NCI-H1694 (cell line): Measurements from ENCODE around the gene RSBN1L.

ENCODE experiments used
- DNase-seq: peaks from one replicate; lab custom pipeline; 2025; lab: John Stamatoyannopoulos, UW

Gene RSBN1L

DNA sequence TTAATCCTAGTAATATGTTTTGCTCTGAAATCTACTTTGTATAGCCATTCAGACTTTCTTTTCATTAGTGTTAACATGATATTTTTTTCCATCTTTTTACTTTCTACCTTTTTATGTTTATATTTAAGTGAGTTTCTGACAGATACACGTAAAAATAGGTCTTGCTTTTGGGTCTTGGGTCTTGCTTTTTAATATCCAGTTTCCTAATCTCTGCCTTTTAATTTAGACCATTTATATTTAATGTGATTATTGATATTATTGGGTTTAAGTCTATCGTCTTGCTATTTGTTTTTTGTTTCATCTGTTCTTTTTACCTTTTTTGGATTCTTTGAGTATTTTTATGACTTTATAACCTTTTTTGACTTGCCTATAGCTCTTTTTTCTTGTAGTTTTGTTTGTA lies 110.2 kb downstream of the RSBN1L start:
- no peak for DNase-seq

DNA sequence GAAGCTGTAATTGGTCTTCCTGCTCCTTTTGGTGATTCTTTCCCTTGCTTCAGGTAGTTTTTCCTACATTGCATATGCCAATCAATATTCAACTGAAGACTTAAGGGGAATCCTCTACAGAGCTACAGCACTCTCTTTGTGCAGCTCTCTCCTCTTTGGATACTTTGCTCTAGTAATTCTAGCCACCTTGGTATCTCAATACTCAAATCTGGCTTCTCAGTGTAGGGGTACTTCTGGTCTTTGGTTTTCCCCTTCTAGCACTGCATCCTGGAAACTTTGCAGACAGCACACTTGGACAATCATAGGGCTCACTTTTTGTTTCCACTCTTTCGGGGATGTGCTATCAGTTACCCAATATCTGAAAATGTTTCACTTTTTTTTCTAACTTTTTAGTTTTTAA lies 112.3 kb downstream of the RSBN1L start:
- DNase-seq = no peak

DNA sequence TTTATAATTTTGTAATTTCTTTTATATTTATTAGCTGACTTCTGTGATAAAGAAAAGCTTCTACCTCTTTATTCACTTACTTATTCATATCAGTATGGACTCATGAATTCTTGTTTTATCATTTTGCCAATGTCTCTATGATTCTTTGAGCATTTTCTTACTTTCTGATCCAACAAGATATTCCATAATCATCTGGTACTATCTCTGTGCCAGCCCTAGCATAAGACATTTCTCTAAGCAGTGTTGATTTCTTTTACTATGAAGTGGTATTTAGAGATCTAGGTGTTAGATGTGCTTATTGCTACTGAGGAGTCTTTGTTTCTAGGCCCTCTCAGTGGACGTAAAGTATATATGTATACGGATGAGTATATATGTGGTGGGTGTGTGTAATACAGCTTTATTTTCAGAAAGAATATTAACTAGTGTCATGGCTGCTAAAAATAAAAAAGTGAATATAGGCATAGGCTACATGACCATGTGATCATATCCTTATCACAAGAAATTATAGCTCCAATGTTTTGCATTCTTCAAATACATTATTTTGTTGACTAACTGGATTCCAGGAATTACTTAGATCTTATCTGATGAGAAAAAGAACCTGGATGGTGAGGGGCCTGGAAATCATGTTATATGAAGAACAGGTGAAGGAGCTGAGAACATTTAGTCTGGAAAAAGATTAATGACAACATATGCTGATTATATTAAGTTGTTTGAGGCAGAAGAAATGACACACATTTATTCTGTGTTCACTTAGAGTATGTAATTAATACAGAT lies 115.4 kb downstream of the RSBN1L start:
- no peak for DNase-seq

DNA sequence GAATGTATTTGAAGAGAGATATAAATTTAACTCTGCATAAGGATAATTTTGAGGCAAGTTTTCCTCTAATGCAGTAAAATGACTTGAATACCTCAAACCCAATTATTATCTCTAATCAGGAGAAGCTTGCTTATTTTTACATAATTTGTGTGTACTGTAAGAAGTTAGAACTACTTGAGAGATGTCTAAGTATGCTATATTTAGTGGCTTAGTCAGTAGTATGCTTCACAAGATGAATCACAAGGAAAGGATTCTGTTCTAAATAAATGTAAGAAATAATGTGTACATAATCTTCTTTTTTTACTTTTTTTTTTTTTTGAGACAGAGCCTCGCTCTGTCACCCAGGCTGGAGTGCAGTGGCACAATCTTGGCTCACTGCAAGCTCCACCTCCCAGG lies 116.0 kb downstream of the RSBN1L start:
- DNase-seq = no peak

DNA sequence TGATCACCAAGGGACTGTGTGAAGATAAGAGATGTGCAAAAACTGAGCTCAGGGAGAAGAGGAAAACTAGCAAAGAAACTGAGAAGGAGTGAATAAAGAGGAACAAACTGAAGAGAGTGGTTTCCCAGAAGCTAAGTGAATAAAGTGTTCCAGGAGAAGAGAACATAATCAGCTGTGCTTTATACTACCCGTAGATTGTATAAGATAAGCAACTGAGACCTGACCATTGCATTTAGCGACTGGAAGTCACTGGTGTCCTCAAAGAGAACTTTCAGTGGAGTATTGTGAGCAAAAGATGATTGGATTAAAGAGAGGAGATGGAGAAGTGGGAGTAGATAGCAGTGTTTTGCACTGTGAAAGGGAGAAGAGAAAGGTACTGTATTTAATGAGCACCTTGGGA lies 116.9 kb downstream of the RSBN1L start:
- DNase-seq = no peak

DNA sequence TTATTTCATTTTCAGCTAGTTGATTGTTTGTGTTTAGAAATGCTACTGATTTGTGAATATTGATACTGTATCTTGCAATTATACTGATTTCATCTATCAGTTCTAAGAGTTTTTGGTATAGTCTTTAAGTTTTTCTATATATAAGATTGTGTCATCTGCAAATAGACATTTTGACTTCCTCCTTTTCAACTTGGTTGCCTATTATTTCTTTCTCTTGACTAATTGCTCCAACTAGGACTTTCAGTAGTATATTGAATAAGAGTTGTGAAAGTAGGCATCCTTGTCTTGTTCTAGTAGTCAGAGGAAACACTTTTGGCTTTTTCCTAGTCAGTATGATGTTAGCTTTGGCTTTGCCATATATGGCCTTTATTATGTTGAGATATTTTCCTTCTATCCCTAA lies 122.8 kb downstream of the RSBN1L start:
- no peak for DNase-seq

DNA sequence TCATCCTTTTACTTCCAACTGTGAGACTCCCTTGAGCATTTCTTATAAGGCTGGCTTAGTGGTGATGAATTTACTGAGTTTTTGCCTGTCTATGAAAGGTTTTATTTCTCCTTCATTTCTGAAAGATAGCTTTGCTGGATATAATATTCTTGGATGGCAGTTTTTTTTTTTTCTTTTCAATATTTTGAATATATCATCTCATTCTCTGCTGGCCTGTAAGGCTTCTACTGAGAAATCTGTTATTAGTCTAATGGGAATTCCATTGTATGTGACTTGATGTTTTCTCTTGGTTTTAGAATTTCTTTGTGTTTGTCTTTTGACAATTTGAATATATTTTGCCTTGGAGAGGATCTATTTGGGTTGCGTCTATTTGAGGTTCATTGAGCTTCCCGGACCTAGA lies 124.7 kb downstream of the RSBN1L start:
- no peak for DNase-seq

DNA sequence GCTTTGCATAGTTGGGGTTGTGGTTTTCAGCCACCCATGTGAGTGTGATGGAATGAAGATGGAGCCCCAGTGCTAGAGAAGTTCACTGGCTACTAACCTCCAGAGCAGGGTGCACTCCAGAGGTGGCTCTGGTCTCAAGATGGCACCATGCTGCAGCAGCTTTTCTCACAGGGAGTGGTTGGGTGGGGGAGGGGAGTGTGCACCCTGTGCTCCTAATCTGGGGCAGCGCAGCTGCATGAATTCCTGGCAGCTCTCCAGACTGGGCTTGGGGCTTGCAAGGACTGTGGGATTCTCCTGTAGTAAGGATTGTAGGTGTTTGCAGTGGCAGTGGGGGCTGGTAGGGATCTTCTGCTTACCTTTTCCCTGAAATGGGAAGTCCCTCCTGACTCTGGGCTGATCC lies 126.0 kb downstream of the RSBN1L start:
- no peak for DNase-seq

DNA sequence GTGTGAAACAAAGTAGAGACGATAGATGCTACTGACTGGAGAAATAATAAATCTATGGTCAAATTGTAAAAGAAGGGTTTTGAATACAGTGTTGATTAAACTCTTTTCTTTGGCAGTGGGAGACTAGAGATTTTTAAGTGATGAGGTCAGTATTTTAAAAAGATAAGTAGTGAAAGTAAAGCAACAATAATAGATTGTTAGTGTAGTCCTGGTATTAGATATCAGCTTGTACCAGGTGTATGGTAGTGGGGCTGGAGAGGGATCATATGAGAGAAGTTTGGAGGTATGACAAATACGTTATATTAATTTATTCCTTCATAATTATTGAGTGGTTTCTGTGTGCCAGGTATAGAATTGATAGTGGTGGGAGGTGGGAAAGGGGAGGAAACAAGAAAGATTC lies 127.5 kb downstream of the RSBN1L start:
- DNase-seq = no peak

DNA sequence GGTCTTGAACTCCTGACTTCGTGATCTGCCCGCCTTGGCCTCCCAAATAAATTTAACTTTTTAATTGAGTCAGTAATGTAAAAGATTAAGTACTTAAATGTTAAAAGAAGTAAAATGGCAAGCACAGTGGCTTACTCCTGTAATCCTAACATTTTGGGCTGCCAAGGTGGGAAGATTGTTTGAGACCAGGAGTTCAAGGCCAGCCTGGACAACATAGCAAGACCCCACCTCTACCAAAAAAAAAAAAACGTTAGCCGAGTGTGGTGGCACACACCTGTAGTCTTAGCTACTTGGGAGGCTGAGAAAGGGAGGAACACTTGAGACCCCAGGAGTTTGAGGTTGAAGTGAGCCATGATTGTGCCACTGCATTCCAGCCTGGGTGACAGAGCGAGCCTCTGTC lies 128.4 kb downstream of the RSBN1L start:
- no peak for DNase-seq

DNA sequence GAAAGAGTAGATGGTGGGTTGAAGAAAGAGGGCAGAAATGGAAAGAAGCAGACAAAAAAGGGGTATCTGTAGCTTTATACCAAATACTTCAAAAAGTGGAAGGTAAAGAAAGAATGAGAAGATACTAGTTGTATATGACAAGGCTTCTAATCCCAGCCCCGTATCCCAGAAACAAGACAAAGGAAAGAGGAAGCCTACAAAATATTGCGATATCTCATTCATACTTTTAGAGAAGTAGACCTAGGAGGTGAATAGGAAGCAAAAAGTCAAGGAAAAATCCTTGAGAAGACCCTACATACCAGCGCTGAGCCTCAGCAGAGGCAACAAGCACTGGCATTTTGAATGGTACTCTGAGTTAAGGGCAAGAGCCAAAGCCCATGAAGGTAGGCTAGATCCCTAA lies 128.9 kb downstream of the RSBN1L start:
- DNase-seq = no peak

DNA sequence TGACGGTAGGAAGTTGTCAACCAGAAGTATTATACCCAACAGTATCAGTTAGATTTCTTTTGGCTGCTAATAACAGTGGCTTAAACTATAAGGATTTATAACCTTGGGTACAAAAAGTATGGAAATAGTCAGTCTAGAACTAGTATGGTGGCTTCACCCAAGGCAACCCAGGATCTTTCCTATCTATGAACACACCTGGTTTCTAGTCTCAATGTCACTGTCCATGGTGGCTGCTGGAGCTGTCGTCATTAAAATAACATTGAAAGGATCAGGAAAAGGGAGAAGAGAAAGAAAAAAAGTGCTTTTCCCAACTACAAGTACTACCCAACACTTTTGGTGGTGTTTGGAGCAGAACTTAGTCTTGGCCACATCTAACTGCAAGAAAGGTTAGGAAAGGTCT lies 130.0 kb downstream of the RSBN1L start:
- DNase-seq = no peak

DNA sequence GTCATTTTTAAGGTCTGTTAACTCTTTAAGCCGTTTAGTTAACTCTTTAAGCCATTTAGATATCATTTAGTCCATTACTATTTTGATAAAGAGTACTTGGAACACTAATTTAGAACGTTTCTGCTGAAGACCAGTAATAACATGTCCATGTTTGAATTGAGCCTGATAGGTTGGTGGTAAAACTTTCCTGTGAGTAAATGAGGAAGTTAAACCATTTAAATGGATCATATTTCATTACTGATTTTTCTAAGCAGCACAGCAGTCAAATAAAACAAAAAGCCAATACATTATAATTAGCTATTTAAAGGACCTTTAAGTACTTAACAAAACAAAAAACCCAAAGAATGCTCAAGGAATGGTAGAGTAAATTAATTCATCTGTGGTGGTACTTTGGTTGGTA lies 131.7 kb downstream of the RSBN1L start:
- DNase-seq = no peak

DNA sequence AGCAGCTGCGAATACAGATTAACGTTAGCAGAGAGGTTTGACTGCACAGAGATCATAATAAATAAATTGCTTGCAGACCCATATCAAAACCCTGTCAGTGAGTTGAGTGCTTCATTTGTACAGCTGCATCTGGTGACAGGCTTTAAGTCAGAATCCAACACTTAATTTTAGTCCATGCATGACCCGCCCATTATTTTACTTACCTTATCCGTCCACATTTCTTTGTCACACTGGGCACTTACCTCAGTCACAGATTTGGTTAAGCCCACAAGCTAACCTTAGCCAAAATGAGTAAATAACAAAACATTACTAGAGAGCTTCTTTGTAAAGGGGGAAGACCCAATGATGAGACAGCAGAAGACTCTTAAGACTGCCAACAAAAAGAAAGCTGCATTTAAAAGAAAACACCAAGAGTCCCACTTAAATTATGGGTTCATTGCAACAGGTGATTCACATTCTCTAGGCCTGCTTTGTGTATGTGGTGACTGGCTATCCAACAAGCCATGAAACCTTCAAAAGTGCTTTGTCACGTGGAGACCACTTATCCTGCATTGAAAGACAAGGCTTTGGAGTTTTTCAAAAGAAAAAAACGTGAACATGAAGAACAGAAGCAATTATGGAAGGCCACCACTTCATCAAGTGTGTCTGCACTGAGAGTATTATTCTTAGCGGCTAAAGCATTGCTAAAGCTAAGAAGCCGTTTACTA lies 134.5 kb downstream of the RSBN1L start:
- no peak for DNase-seq

DNA sequence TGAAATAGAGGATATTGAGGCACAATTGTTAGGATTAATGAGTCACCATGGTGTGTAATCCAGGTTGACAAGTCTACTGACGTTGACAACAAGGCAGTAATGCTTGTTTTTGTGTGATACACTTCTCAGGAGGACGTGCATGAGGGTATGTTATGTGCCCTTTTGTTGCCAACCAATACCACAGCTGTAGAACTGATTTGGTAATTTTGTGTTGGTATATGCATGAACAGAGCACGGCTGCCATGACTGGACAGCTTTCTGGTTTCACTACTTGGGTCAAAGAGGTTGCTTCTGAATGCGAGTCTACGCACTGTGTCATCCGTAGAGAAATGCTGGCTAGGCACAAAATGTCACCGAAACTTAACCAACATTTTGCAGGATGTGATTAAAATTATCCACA lies 135.2 kb downstream of the RSBN1L start:
- no peak for DNase-seq

DNA sequence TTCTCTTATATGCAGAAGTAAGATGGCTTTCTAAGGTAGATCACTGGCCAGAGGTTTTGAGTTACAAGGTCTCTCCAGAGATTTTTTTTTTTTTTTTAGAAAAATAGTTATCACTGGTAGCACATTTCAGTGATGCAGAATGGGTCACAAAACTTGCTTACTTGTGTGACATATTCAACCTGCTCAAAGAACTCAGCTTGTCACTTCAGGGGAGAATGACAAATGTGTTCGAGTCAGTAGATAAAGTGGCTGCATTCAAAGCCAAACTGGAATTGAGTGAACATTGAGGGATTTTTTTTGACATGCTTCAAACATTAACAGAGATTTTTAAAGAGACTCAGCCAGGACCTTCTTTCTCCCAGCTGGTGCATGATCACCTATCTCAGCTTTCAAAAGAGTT lies 135.7 kb downstream of the RSBN1L start:
- no peak for DNase-seq
